HepG2 (cell line): ENCODE data around the gene S100A13. TPM values are rescaled to one million over a fixed set of nuclear protein-coding genes. Genes with fewer than 3 reads are reported as not detected.
A peak's percentile ranks its signal among the peaks of the same experiment; 100 is the strongest.

ENCODE experiments used
- DBP ChIP-seq: sonication (generic); formaldehyde crosslinking; IDR thresholded peaks from 2 replicates; pipeline ENCODE4 v1.4.0; 2020; ENCODE audit warnings: missing genetic modification reagents; ENCODE audit errors: not compliant biosample characterization
- FOXK1 ChIP-seq: sonication (generic); formaldehyde crosslinking; IDR thresholded peaks from 2 replicates; pipeline ENCODE4 v1.4.0; 2020; ENCODE audit warnings: low read depth, missing genetic modification reagents, borderline replicate concordance
- GTF2F1 ChIP-seq: fragments of 150-350 bp; IDR thresholded peaks from 2 replicates; pipeline ENCODE4 v1.6.1; 2014; ENCODE audit warnings: low read length
- HIC2 ChIP-seq: sonication (generic); formaldehyde crosslinking; IDR thresholded peaks from 2 replicates; pipeline ENCODE4 v1.9.0; 2022; ENCODE audit warnings: low read depth, missing genetic modification reagents
- HNRNPL ChIP-seq: fragments of 200-400 bp; formaldehyde crosslinking; IDR thresholded peaks from 2 replicates; pipeline ENCODE4 v1.6.1; 2017; ENCODE audit warnings: mild to moderate bottlenecking, low read depth, low read length
- KLF16 ChIP-seq, 2 experiments: sonication (generic) in 1 of 2; formaldehyde crosslinking in 1 of 2; IDR thresholded peaks; 2 replicates each; pipeline versions ENCODE4 v1.6.1 to v1.8.0; 2016 to 2023; ENCODE audit warnings: missing genetic modification reagents in 2 of 2, missing compliant biosample characterization in 1 of 2
- MEIS1 ChIP-seq: sonication (generic); formaldehyde crosslinking; IDR thresholded peaks from 2 replicates; pipeline ENCODE4 v1.9.0; 2021; ENCODE audit warnings: mild to moderate bottlenecking, missing genetic modification reagents, moderate library complexity, borderline replicate concordance
- POLR2A ChIP-seq, 2 experiments: IDR thresholded peaks; 2 replicates each; pipeline ENCODE4 v1.6.1; 2011; ENCODE audit warnings: low read depth in 2 of 2, low read length in 2 of 2, mild to moderate bottlenecking in 1 of 2, moderate library complexity in 1 of 2; ENCODE audit not compliant: insufficient read depth in 1 of 2
- RFX3 ChIP-seq: IDR thresholded peaks from 2 replicates; pipeline ENCODE4 v1.6.1; 2016; ENCODE audit warnings: missing biosample characterization, missing genetic modification reagents
- RFXAP ChIP-seq: sonication (generic); formaldehyde crosslinking; IDR thresholded peaks from 2 replicates; pipeline ENCODE4 v1.4.0; 2020; ENCODE audit warnings: missing genetic modification reagents, borderline replicate concordance
- RXRB ChIP-seq: IDR thresholded peaks from 2 replicates; pipeline ENCODE4 v1.6.1; 2016; ENCODE audit warnings: borderline replicate concordance, missing genetic modification reagents, missing compliant biosample characterization
- SIX4 ChIP-seq: sonication (generic); formaldehyde crosslinking; IDR thresholded peaks from 2 replicates; pipeline ENCODE4 v1.4.0; 2020; ENCODE audit warnings: missing genetic modification reagents
- SMAD3 ChIP-seq: sonication (generic); formaldehyde crosslinking; IDR thresholded peaks from 2 replicates; pipeline ENCODE4 v1.4.0; 2020; ENCODE audit warnings: missing genetic modification reagents
- SMARCC2 ChIP-seq: fragments of 450-650 bp; IDR thresholded peaks from 2 replicates; pipeline ENCODE4 v1.6.1; 2017; ENCODE audit warnings: antibody characterized with exemption, mild to moderate bottlenecking
- SNRNP70 ChIP-seq: fragments of 200-400 bp; formaldehyde crosslinking; IDR thresholded peaks from 2 replicates; pipeline ENCODE4 v1.6.1; 2017; ENCODE audit warnings: mild to moderate bottlenecking, low read depth, low read length, moderate library complexity
- SOX6 ChIP-seq, 2 experiments: fragments of 450-650 bp in 1 of 2; sonication (generic) in 1 of 2; formaldehyde crosslinking in 1 of 2; IDR thresholded peaks; 2 replicates each; pipeline versions ENCODE4 v1.4.0 to v1.6.1; 2017 to 2020; ENCODE audit warnings: antibody characterized with exemption in 1 of 2, mild to moderate bottlenecking in 1 of 2, missing genetic modification reagents in 1 of 2
- ZBTB21 ChIP-seq: sonication (generic); formaldehyde crosslinking; IDR thresholded peaks from 2 replicates; pipeline ENCODE4 v1.4.0; 2020; ENCODE audit warnings: missing genetic modification reagents
- ZNF232 ChIP-seq: sonication (generic); formaldehyde crosslinking; IDR thresholded peaks from 2 replicates; pipeline ENCODE4 v1.4.0; 2020; ENCODE audit warnings: missing genetic modification reagents, borderline replicate concordance
- ZNF441 ChIP-seq: sonication (generic); formaldehyde crosslinking; IDR thresholded peaks from 2 replicates; pipeline ENCODE4 v1.7.0; 2021; ENCODE audit warnings: missing genetic modification reagents, borderline replicate concordance
- ZNF460 ChIP-seq: sonication (generic); formaldehyde crosslinking; IDR thresholded peaks from 2 replicates; pipeline ENCODE4 v1.5.1; 2020; ENCODE audit warnings: missing genetic modification reagents, mild to moderate bottlenecking, borderline replicate concordance
- ZNF567 ChIP-seq: sonication (generic); formaldehyde crosslinking; IDR thresholded peaks from 2 replicates; pipeline ENCODE4 v1.8.1; 2023; ENCODE audit warnings: mild to moderate bottlenecking, missing genetic modification reagents, borderline replicate concordance
- ZNF577 ChIP-seq: sonication (generic); formaldehyde crosslinking; IDR thresholded peaks from 2 replicates; pipeline ENCODE4 v1.4.0; 2020; ENCODE audit warnings: mild to moderate bottlenecking, low read depth, missing genetic modification reagents, borderline replicate concordance
- ZNF749 ChIP-seq: sonication (generic); formaldehyde crosslinking; IDR thresholded peaks from 2 replicates; pipeline ENCODE4 v1.8.0; 2022; ENCODE audit warnings: mild to moderate bottlenecking, missing genetic modification reagents, moderate library complexity, borderline replicate concordance
- ZNF776 ChIP-seq: sonication (generic); formaldehyde crosslinking; IDR thresholded peaks from 2 replicates; pipeline ENCODE4 v1.4.0; 2020; ENCODE audit warnings: mild to moderate bottlenecking, missing genetic modification reagents
- polyA plus RNA-seq, 8 experiments: library from polyadenylated mRNA; depleted of rRNA in 3 of 8; stranded (reverse) in 7 of 8; unstranded in 1 of 8; fragments of >200 nt; fragmentation: Illumina TruSeq in 4 of 8; extraction: Trizol in 4 of 8; gene quantifications; 2 replicates each; pipeline versions ENCODE4 v1.2.1 to v1.2.3, GENCODE V29; 2011 to 2016; ENCODE audit warnings: low read depth in 4 of 8, missing spikeins in 1 of 8, mixed read lengths in 1 of 8; ENCODE audit not compliant: insufficient read depth in 1 of 8
- total RNA-seq, 5 experiments: library from RNA; depleted of rRNA; stranded (reverse); fragments of >200 nt; fragmentation: Illumina TruSeq; extraction: Trizol; gene quantifications; 2 replicates each; pipeline ENCODE4 v1.2.3, GENCODE V29; 2016; ENCODE audit warnings: low read depth in 1 of 5
- TF ChIP-seq, protein P1 (sequence below): sonication (generic); formaldehyde crosslinking; IDR thresholded peaks from 2 replicates; pipeline ENCODE4 v1.4.0; 2020; ENCODE audit warnings: mild to moderate bottlenecking, low read depth, missing genetic modification reagents
- TF ChIP-seq, protein P2 (sequence below): sonication (generic); formaldehyde crosslinking; IDR thresholded peaks from 2 replicates; pipeline ENCODE4 v1.4.0; 2020; ENCODE audit warnings: mild to moderate bottlenecking, missing genetic modification reagents

Gene S100A13
- total and polyA plus RNA-seq, 2 of the 13 experiments (the other 11 are each of a cell fraction or from before 2014, with no cell fraction given): 89.5 to 172 TPM

DNA sequence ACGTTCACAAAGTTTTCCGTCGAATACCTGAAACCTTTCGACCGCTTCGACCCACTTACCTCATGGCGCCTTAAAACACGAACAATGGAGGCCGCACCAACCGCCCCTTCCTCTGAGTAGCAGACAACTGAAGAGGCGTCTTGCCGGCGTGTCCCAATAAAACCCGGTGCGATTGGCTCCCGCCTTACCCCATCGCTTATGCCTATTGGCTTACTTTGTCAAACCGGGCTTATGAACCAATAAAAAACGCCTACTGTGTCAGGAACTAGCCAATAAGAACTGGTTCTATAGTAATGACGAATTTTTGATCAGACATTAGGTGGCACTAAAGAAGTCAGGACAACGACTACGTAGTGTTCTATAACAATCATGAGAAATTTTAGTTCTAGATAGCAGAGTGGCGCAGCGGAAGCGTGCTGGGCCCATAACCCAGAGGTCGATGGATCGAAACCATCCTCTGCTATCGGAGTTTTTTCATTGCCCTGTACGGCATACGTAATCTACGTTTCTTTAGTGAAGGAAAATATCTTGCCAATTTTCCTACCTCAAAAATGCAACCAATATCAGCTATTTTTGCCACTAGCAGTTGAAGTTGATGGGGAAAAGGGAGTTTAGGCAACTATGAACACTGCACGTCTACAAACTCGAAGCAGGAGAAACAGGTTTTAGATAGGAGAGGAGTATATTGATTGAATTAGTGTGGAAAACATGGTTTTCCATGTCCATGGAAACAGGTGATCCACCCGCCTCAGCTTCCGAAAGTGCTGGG is 43.7 kb upstream of the S100A13 start, which contains the start of gene ILF2 (continued):
- TF ChIP-seq KLF16 (CRISPR knock-in tag; IDR thresholded peaks at IDR 0.05): peak in 1 of 2 experiments; percentile 38; a peak in 1 of 4 replicates
- TF ChIP-seq DBP (CRISPR knock-in tag): no peak
- TF ChIP-seq ZNF441 (CRISPR knock-in tag): no peak
- TF ChIP-seq SNRNP70: no peak
- no peak for TF ChIP-seq SOX6 (IDR thresholded peaks at IDR 0.05)
- TF ChIP-seq SOX6 (CRISPR knock-in tag; IDR thresholded peaks at IDR 0.05): peak; percentile 35; the same call in 1 of the 2 replicates
- no peak for TF ChIP-seq MEIS1 (CRISPR knock-in tag)
- no peak for TF ChIP-seq ZNF776 (CRISPR knock-in tag)
- peak; percentile 47; the same call in 1 of the 2 replicates for TF ChIP-seq ZBTB21
- peak; percentile 36; the same call in 1 of the 2 replicates for TF ChIP-seq RXRB (CRISPR knock-in tag)
- peak; percentile 9; the same call in 1 of the 2 replicates for TF ChIP-seq ZNF232 (CRISPR knock-in tag)
- TF ChIP-seq ZNF460 (CRISPR knock-in tag): no peak; the same call in 1 of the 2 replicates
- TF ChIP-seq GTF2F1: no peak
- TF ChIP-seq, protein P1, sequence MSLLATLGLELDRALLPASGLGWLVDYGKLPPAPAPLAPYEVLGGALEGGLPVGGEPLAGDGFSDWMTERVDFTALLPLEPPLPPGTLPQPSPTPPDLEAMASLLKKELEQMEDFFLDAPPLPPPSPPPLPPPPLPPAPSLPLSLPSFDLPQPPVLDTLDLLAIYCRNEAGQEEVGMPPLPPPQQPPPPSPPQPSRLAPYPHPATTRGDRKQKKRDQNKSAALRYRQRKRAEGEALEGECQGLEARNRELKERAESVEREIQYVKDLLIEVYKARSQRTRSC: no peak
- peak; percentile 9; the same call in 1 of the 2 replicates for TF ChIP-seq FOXK1 (CRISPR knock-in tag)
- TF ChIP-seq SIX4 (CRISPR knock-in tag): peak; percentile 48; the same call in 1 of the 2 replicates
- peak; percentile 89 to 94 for TF ChIP-seq POLR2A (IDR thresholded peaks at IDR 0.05; ENCODE audit: insufficient read depth in 1 of 2, low read depth in 2 of 2, low read length in 2 of 2)
- TF ChIP-seq ZNF749 (CRISPR knock-in tag): no peak
- peak; percentile 17; the same call in 1 of the 2 replicates for TF ChIP-seq RFX3 (CRISPR knock-in tag)
- TF ChIP-seq SMAD3: peak; percentile 46; the same call in 1 of the 2 replicates
- TF ChIP-seq ZNF567: no peak; the same call in 1 of the 2 replicates
- peak; percentile 91 for TF ChIP-seq RFXAP (CRISPR knock-in tag)
- TF ChIP-seq HNRNPL: no peak
- TF ChIP-seq, protein P2, sequence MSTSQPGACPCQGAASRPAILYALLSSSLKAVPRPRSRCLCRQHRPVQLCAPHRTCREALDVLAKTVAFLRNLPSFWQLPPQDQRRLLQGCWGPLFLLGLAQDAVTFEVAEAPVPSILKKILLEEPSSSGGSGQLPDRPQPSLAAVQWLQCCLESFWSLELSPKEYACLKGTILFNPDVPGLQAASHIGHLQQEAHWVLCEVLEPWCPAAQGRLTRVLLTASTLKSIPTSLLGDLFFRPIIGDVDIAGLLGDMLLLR (CRISPR knock-in tag): no peak
- TF ChIP-seq ZNF577 (CRISPR knock-in tag): no peak
- TF ChIP-seq HIC2 (CRISPR knock-in tag): no peak; the same call in 1 of the 2 replicates
- TF ChIP-seq SMARCC2: 0 out of 2 replicates have a peak, but pooled peaks have one; percentile 30
